Caco-2 (cell line): Measurements from ENCODE around the gene VIP. TPM values are rescaled to one million over a fixed set of nuclear protein-coding genes. Genes with fewer than 3 reads are reported as not detected.

Experiments used
- BruUV-seq: library from RNA; stranded (reverse); fragments of 400-500 nt; replicated peaks from 2 replicates; lab custom pipeline; 2021; lab: Mats Ljungman, UMichigan
- CTCF ChIA-PET: fragments of 300-600 bp; sonication (Branson Sonifier 250); formaldehyde crosslinking; loops from one replicate; lab custom pipeline; 2022; ENCODE audit warnings: antibody characterized with exemption; lab: Charles Lee
- POLR2A ChIA-PET: fragments of 300-600 bp; sonication (Branson Sonifier 250); formaldehyde crosslinking; loops from one replicate; lab custom pipeline; 2022; ENCODE audit warnings: antibody characterized with exemption; lab: Charles Lee
- DNase-seq, 2 experiments: peaks; one replicate each; pipeline versions ENCODE4 v3.0.0 to v3.0.0-alpha.2; 2020 to 2022
- H3K27me3 ChIP-seq: replicated peaks from 2 replicates; pipeline ENCODE4 v1.6.0; 2011; ENCODE audit warnings: low read length; ENCODE audit not compliant: control insufficient read depth, insufficient read depth
- H3K36me3 ChIP-seq: 2 replicates; pipeline ENCODE4 v1.5.1; 2011; ENCODE audit warnings: low read length; ENCODE audit not compliant: control insufficient read depth, insufficient read depth
- H3K4me1 ChIP-seq: fragments of 250-450 bp; sonication (Bioruptor Pico); 2 replicates; pipeline ENCODE4 v1.5.1; 2020; ENCODE audit warnings: mild to moderate bottlenecking
- H3K4me3 ChIP-seq: 2 replicates; pipeline ENCODE4 v1.5.1; 2011; ENCODE audit warnings: low read depth, mild to moderate bottlenecking, control low read depth, low read length
- H3K9me3 ChIP-seq: fragments of 250-450 bp; sonication (Bioruptor Pico); 2 replicates; pipeline ENCODE4 v1.5.1; 2020; ENCODE audit warnings: mild to moderate bottlenecking, moderate library complexity
- H3K27ac Mint-ChIP-seq: one replicate; pipeline ENCODE4 v1.8.0; 2022; ENCODE audit warnings: mixed read lengths; ENCODE audit not compliant: unreplicated experiment
- H3K27me3 Mint-ChIP-seq: one replicate; pipeline ENCODE4 v1.8.0; 2022; ENCODE audit warnings: mixed read lengths; ENCODE audit not compliant: insufficient read depth, unreplicated experiment
- H3K36me3 Mint-ChIP-seq: one replicate; pipeline ENCODE4 v1.8.0; 2022; ENCODE audit warnings: mild to moderate bottlenecking, mixed read lengths; ENCODE audit not compliant: insufficient read depth, unreplicated experiment
- H3K4me1 Mint-ChIP-seq: one replicate; pipeline ENCODE4 v1.8.0; 2022; ENCODE audit warnings: low read depth, mixed read lengths; ENCODE audit not compliant: unreplicated experiment
- H3K4me3 Mint-ChIP-seq: one replicate; pipeline ENCODE4 v1.8.0; 2022; ENCODE audit warnings: mild to moderate bottlenecking, moderate library complexity, mixed read lengths; ENCODE audit not compliant: unreplicated experiment
- H3K9me3 Mint-ChIP-seq: one replicate; pipeline ENCODE4 v1.8.0; 2022; ENCODE audit warnings: mixed read lengths; ENCODE audit not compliant: unreplicated experiment
- CTCF ChIP-seq, 2 experiments: fragments of 200-600 bp in 1 of 2; IDR thresholded peaks; 1 replicate in 1 of 2; 2 replicates in 1 of 2; pipeline versions ENCODE4 v1.5.1 to v1.8.0; 2011 to 2022; ENCODE audit warnings: antibody characterized with exemption in 1 of 2, control low read depth in 1 of 2, inconsistent platforms in 1 of 2, low read depth in 1 of 2, low read length in 1 of 2, mild to moderate bottlenecking in 1 of 2, moderate library complexity in 1 of 2; ENCODE audit not compliant: insufficient read depth in 1 of 2, severe bottlenecking in 1 of 2, unreplicated experiment in 1 of 2
- intact Hi-C: fragments of 100-400 bp; cut with micrococcal nuclease; formaldehyde crosslinking; loops from one replicate; pipeline ENCODE4 v1.10.0; 2022; ENCODE audit not compliant: unreplicated experiment
- total RNA-seq: library from RNA; stranded (reverse); gene quantifications from 2 replicates; pipeline ENCODE4 v1.2.3, GENCODE V29; 2022

Gene VIP
- total RNA-seq, 1 experiment from 2014 or later = not detected

- Mint-ChIP-seq H3K4me3 (no peak overlapping the region), H3K36me3 (no peaks in the 10 kb centered on the region), H3K4me1 (no peaks in the 10 kb centered on the region), H3K27me3 (peaks cover 12% of the 10 kb centered on the region), H3K9me3 (no peaks in the 10 kb centered on the region), H3K27ac (no peak overlapping the region)
- intact Hi-C loops = no loop called here
- no TSS peak for BruUV-seq
- ChIA-PET CTCF (no interaction called here), POLR2A (no interaction called here)
- DNase-seq = no peak
- no peaks in the 10 kb centered on the region for H3K27me3 ChIP-seq
- no peaks in the 10 kb centered on the region for H3K36me3 ChIP-seq
- no peak for TF ChIP-seq CTCF (IDR thresholded peaks at IDR 0.05; ENCODE audit: insufficient read depth in 1 of 2, low read depth in 1 of 2, low read length in 1 of 2, severe bottlenecking in 1 of 2, unreplicated experiment in 1 of 2)
- H3K9me3 ChIP-seq = no peaks in the 10 kb centered on the region
- H3K4me1 ChIP-seq = no peaks in the 10 kb centered on the region
- H3K4me3 ChIP-seq = no peak overlapping the region
Measured at GRCh38 chr6:152769993-152770392, 19.4 kb downstream of the VIP start.

- ChIA-PET POLR2A (no interaction called here), CTCF (no interaction called here)
- BruUV-seq = no TSS peak
- no peaks in the 10 kb centered on the region for H3K4me1 Mint-ChIP-seq
- H3K9me3 Mint-ChIP-seq = no peaks in the 10 kb centered on the region
- H3K27me3 Mint-ChIP-seq = peaks cover 12% of the 10 kb centered on the region
- no peaks in the 10 kb centered on the region for H3K36me3 Mint-ChIP-seq
- H3K9me3 ChIP-seq = no peaks in the 10 kb centered on the region
- no peak overlapping the region for H3K27ac Mint-ChIP-seq
- no peaks in the 10 kb centered on the region for H3K4me1 ChIP-seq
- no peak for DNase-seq
- no peak overlapping the region for H3K4me3 ChIP-seq
- TF ChIP-seq CTCF (IDR thresholded peaks at IDR 0.05; ENCODE audit: insufficient read depth in 1 of 2, low read depth in 1 of 2, low read length in 1 of 2, severe bottlenecking in 1 of 2, unreplicated experiment in 1 of 2) = no peak
- H3K4me3 Mint-ChIP-seq = no peak overlapping the region
- H3K27me3 ChIP-seq = no peaks in the 10 kb centered on the region
- intact Hi-C loops = no loop called here
- no peaks in the 10 kb centered on the region for H3K36me3 ChIP-seq
Measured at GRCh38 chr6:152771061-152771687, 20.6 kb downstream of the VIP start.

GRCh38 chr6:152775428-152775827, 24.8 kb downstream of the VIP start:
- intact Hi-C loops = no loop called here

More at GRCh38 chr6:152775428-152775827, 24.8 kb downstream of the VIP start:
- BruUV-seq = no TSS peak
- Mint-ChIP-seq H3K4me1 (no peaks in the 10 kb centered on the region), H3K9me3 (peaks cover 10% of the 10 kb centered on the region), H3K27me3 (peaks cover 5% of the 10 kb centered on the region), H3K27ac (no peak overlapping the region), H3K4me3 (no peak overlapping the region), H3K36me3 (no peaks in the 10 kb centered on the region)
- H3K4me1 ChIP-seq = no peaks in the 10 kb centered on the region
- no peaks in the 10 kb centered on the region for H3K36me3 ChIP-seq
- no peak overlapping the region for H3K4me3 ChIP-seq
- DNase-seq = no peak
- H3K9me3 ChIP-seq = no peaks in the 10 kb centered on the region
- TF ChIP-seq CTCF (IDR thresholded peaks at IDR 0.05; ENCODE audit: insufficient read depth in 1 of 2, low read depth in 1 of 2, low read length in 1 of 2, severe bottlenecking in 1 of 2, unreplicated experiment in 1 of 2) = no peak
- no peaks in the 10 kb centered on the region for H3K27me3 ChIP-seq
- ChIA-PET POLR2A (no interaction called here), CTCF (no interaction called here)
